Activated CD8-positive, alpha-beta T cell treated with anti-CD3 and anti-CD28 coated beads for 36 hours (primary cell): ENCODE results near the gene CYP3A5. TPM values are rescaled to one million over a fixed set of nuclear protein-coding genes. Genes with fewer than 3 reads are reported as not detected.
"Not testable (repeated sequence)": the region's sequence is repeated elsewhere in the genome, so short reads cannot be mapped to it uniquely, and the experiment has no call there.

Experiments used
- ATAC-seq: fragments of 200-7000 bp; cut with Tn5 transposase; one replicate; pipeline ENCODE4 v1.10.0; 2021; ENCODE audit warnings: mild to moderate bottlenecking, moderate library complexity
- CTCF ChIA-PET: fragments of 350-600 bp; sonication (Branson Sonifier 250); formaldehyde crosslinking; loops from one replicate; lab custom pipeline; 2021; ENCODE audit warnings: antibody characterized with exemption; lab: Charles Lee
- POLR2A ChIA-PET: fragments of 350-600 bp; sonication (Branson Sonifier 250); formaldehyde crosslinking; loops from one replicate; lab custom pipeline; 2021; ENCODE audit warnings: antibody characterized with exemption; lab: Charles Lee
- DNase-seq: peaks from one replicate; pipeline ENCODE4 v3.0.0-alpha.2; 2020
- H3K27ac Mint-ChIP-seq: one replicate; pipeline ENCODE4 v1.8.0; 2021; ENCODE audit warnings: mild to moderate bottlenecking, mixed read lengths
- H3K27me3 Mint-ChIP-seq: one replicate; pipeline ENCODE4 v1.8.0; 2021; ENCODE audit warnings: mixed read lengths
- H3K36me3 Mint-ChIP-seq: one replicate; pipeline ENCODE4 v1.8.0; 2021; ENCODE audit warnings: low read depth, mixed read lengths
- H3K4me1 Mint-ChIP-seq: one replicate; pipeline ENCODE4 v1.8.0; 2021; ENCODE audit warnings: low read depth, mixed read lengths
- H3K4me3 Mint-ChIP-seq: one replicate; pipeline ENCODE4 v1.8.0; 2021; ENCODE audit warnings: mild to moderate bottlenecking, moderate library complexity, mixed read lengths
- H3K9me3 Mint-ChIP-seq: one replicate; pipeline ENCODE4 v1.8.0; 2021; ENCODE audit warnings: mixed read lengths
- CTCF ChIP-seq: fragments of 200-600 bp; IDR thresholded peaks from one replicate; pipeline ENCODE4 v1.8.0; 2022; ENCODE audit warnings: antibody characterized with exemption, mild to moderate bottlenecking
- intact Hi-C: fragments of 100-400 bp; cut with micrococcal nuclease; formaldehyde crosslinking; loops from one replicate; pipeline ENCODE4 v1.10.0; 2022
- total RNA-seq, 2 experiments: library from RNA; stranded (reverse); gene quantifications; one replicate each; pipeline ENCODE4 v1.2.3, GENCODE V29; 2021

CYP3A5 gene
- total RNA-seq = not detected

- Mint-ChIP-seq H3K27ac (no peak within 1 kb of the TSS), H3K4me1 (peaks cover 13% of the 10 kb centered on the region), H3K9me3 (no peaks in the 10 kb centered on the region), H3K4me3 (no peak within 1 kb of the TSS), H3K27me3 (no peaks in the 10 kb centered on the region), H3K36me3 (peaks cover 3% of the 10 kb centered on the region)
- ChIA-PET CTCF (no interaction called here), POLR2A (interaction anchor here (0.6 kb wide), 1 partner anchor 98 kb away, joined by 3 read pairs; no protein-coding TSS in a partner anchor)
- DNase-seq = no peak
- no peak for TF ChIP-seq CTCF
- ATAC-seq = no peak
- intact Hi-C loops = no loop called here
These were observed at the start of gene CYP3A5 for GRCh38 chr7:99679400-99680191. Gene CYP3A5 (minus strand): TSS chr7:99679996. CDS start chr7:99679896, 100 bp downstream.

GRCh38 chr7:99728615-99729014 is 48.8 kb upstream of the CYP3A5 start:
- DNase-seq (no peak), ATAC-seq (no peak)
- TF ChIP-seq CTCF = no peak
- intact Hi-C loops = no loop called here
- Mint-ChIP-seq H3K4me3 (no peak overlapping the region), H3K9me3 (no peaks in the 10 kb centered on the region), H3K27ac (no peak overlapping the region), H3K36me3 (peaks cover 4% of the 10 kb centered on the region), H3K27me3 (no peaks in the 10 kb centered on the region), H3K4me1 (peaks cover 8% of the 10 kb centered on the region)
- POLR2A ChIA-PET = no interaction called here
- CTCF ChIA-PET = no interaction called here

GRCh38 chr7:99723201-99723600 is 43.4 kb upstream of the CYP3A5 start:
- ATAC-seq, H3K4me3 Mint-ChIP-seq, H3K36me3 Mint-ChIP-seq, POLR2A ChIA-PET, DNase-seq, H3K27me3 Mint-ChIP-seq, intact Hi-C loops, H3K9me3 Mint-ChIP-seq, H3K27ac Mint-ChIP-seq, CTCF ChIA-PET: not testable (repeated sequence)
- peaks cover 16% of the 10 kb centered on the region for H3K4me1 Mint-ChIP-seq

GRCh38 chr7:99720800-99721595 is 41.2 kb upstream of the CYP3A5 start:
- TF ChIP-seq CTCF = no peak
- ChIA-PET CTCF (interaction anchor here (1.2 kb wide), 1 partner anchor 97 kb away, joined by 3 read pairs; no protein-coding TSS in a partner anchor), POLR2A (no interaction called here)
- H3K4me1 Mint-ChIP-seq = peaks cover 16% of the 10 kb centered on the region
- intact Hi-C loops = no loop called here
- no peaks in the 10 kb centered on the region for H3K9me3 Mint-ChIP-seq
- H3K27me3 Mint-ChIP-seq = no peaks in the 10 kb centered on the region
- H3K36me3 Mint-ChIP-seq = peaks cover 4% of the 10 kb centered on the region
- no peak overlapping the region for H3K4me3 Mint-ChIP-seq
- H3K27ac Mint-ChIP-seq = no peak overlapping the region
- DNase-seq = no peak
- peak; percentile 42 for ATAC-seq

- Mint-ChIP-seq H3K36me3 (peaks cover 10% of the 10 kb centered on the region), H3K9me3 (no peaks in the 10 kb centered on the region), H3K27ac (no peak overlapping the region), H3K27me3 (no peaks in the 10 kb centered on the region), H3K4me3 (no peak overlapping the region), H3K4me1 (peaks cover 16% of the 10 kb centered on the region)
- ChIA-PET CTCF (interaction anchor here (1.2 kb wide), 1 partner anchor 96 kb away, joined by 3 read pairs; no protein-coding TSS in a partner anchor), POLR2A (no interaction called here)
- TF ChIP-seq CTCF = no peak
- peak; percentile 77 for ATAC-seq
- intact Hi-C loops = no loop called here
- no peak for DNase-seq
These were observed 40.4 kb upstream of the CYP3A5 start for GRCh38 chr7:99719996-99720769.
